K562 (cell line): ENCODE measurements around the gene EFHC1. TPM values are rescaled to one million over a fixed set of nuclear protein-coding genes. Genes with fewer than 3 reads are reported as not detected.
A peak's percentile ranks its signal among the peaks of the same experiment; 100 is the strongest.

Source experiments
- BMI1 ChIP-seq: fragments of 150-350 bp; IDR thresholded peaks from 2 replicates; pipeline ENCODE4 v1.6.1; 2014; ENCODE audit warnings: low read length
- BRCA1 ChIP-seq, 2 experiments: fragments of 450-650 bp in 1 of 2; sonication (generic) in 1 of 2; formaldehyde crosslinking in 1 of 2; IDR thresholded peaks; 2 replicates each; pipeline versions ENCODE4 v1.5.0 to v1.6.1; 2017 to 2020; ENCODE audit warnings: mild to moderate bottlenecking in 1 of 2, missing genetic modification reagents in 1 of 2
- E2F8 ChIP-seq: fragments of 450-650 bp; IDR thresholded peaks from 2 replicates; pipeline ENCODE4 v1.7.1; 2018; ENCODE audit warnings: mild to moderate bottlenecking, low read depth; ENCODE audit not compliant: partially characterized antibody
- GTF2A2 ChIP-seq: IDR thresholded peaks from 2 replicates; pipeline ENCODE4 v1.6.1; 2016; ENCODE audit warnings: mild to moderate bottlenecking, missing genetic modification characterization, missing compliant biosample characterization
- JUND ChIP-seq, 2 experiments: IDR thresholded peaks; 2 replicates in 1 of 2; 3 replicates in 1 of 2; pipeline ENCODE4 v1.6.1; 2011; ENCODE audit warnings: borderline replicate concordance in 2 of 2, low read depth in 2 of 2, low read length in 2 of 2, improper control_type of control experiment in 1 of 2, missing biosample characterization in 1 of 2, missing genetic modification characterization in 1 of 2, missing genetic modification reagents in 1 of 2
- NFE2L1 ChIP-seq: fragments of 450-650 bp; IDR thresholded peaks from 2 replicates; pipeline ENCODE4 v1.6.1; 2016; ENCODE audit warnings: missing genetic modification characterization, low read depth, mild to moderate bottlenecking, missing compliant biosample characterization, moderate library complexity, borderline replicate concordance
- PHF20 ChIP-seq: fragments of 450-650 bp; IDR thresholded peaks from 2 replicates; pipeline ENCODE4 v1.6.1; 2018; ENCODE audit not compliant: partially characterized antibody
- PTBP1 ChIP-seq: fragments of 200-400 bp; formaldehyde crosslinking; IDR thresholded peaks from 2 replicates; pipeline ENCODE4 v1.6.1; 2017; ENCODE audit warnings: low read depth, low read length
- RNF219 ChIP-seq: fragments of 250-450 bp; sonication (Bioruptor Pico); IDR thresholded peaks from 2 replicates; pipeline ENCODE4 v1.5.0; 2022; ENCODE audit warnings: mild to moderate bottlenecking
- STAT5A ChIP-seq: IDR thresholded peaks from 2 replicates; pipeline ENCODE4 v1.6.1; 2012; ENCODE audit warnings: low read length, inconsistent platforms, borderline replicate concordance
- TCF7 ChIP-seq: sonication (generic); IDR thresholded peaks from 2 replicates; pipeline ENCODE4 v1.6.1; 2016; ENCODE audit warnings: antibody characterized with exemption, borderline replicate concordance
- TFE3 ChIP-seq: fragments of 450-650 bp; formaldehyde crosslinking; IDR thresholded peaks from 2 replicates; pipeline ENCODE4 v1.4.0; 2020; ENCODE audit warnings: mild to moderate bottlenecking, mixed read lengths
- TGIF2 ChIP-seq: sonication (generic); formaldehyde crosslinking; IDR thresholded peaks from 2 replicates; pipeline ENCODE4 v1.8.1; 2022; ENCODE audit warnings: mild to moderate bottlenecking, missing genetic modification reagents, moderate library complexity
- WHSC1 ChIP-seq: IDR thresholded peaks from one replicate; pipeline ENCODE4 v1.6.1; 2012; ENCODE audit warnings: low read length, control low read depth, inconsistent platforms
- XRCC3 ChIP-seq: fragments of 450-650 bp; IDR thresholded peaks from 2 replicates; pipeline ENCODE4 v1.6.1; 2017; ENCODE audit warnings: mild to moderate bottlenecking, moderate library complexity
- XRCC5 ChIP-seq: fragments of 200-400 bp; formaldehyde crosslinking; IDR thresholded peaks from 2 replicates; pipeline ENCODE4 v1.6.1; 2017; ENCODE audit warnings: low read depth, mild to moderate bottlenecking, low read length
- ZFPM2 ChIP-seq: fragments of 250-450 bp; sonication (Bioruptor Pico); IDR thresholded peaks from 2 replicates; pipeline ENCODE4 v1.5.1; 2022; ENCODE audit warnings: mild to moderate bottlenecking
- ZNF232 ChIP-seq: sonication (generic); formaldehyde crosslinking; IDR thresholded peaks from 2 replicates; pipeline ENCODE4 v1.8.0; 2022; ENCODE audit warnings: mild to moderate bottlenecking, missing genetic modification reagents
- ZNF311 ChIP-seq: fragments of 250-450 bp; sonication (Bioruptor Pico); IDR thresholded peaks from 2 replicates; pipeline ENCODE4 v1.4.0; 2020; ENCODE audit warnings: mild to moderate bottlenecking, moderate library complexity
- ZNF431 ChIP-seq: sonication (generic); formaldehyde crosslinking; IDR thresholded peaks from 2 replicates; pipeline ENCODE4 v1.8.0; 2022; ENCODE audit warnings: mild to moderate bottlenecking, missing genetic modification reagents
- ZNF764 ChIP-seq: fragments of 250-450 bp; sonication (Bioruptor Pico); IDR thresholded peaks from 2 replicates; pipeline ENCODE4 v1.4.0; 2020; ENCODE audit warnings: low read depth, mild to moderate bottlenecking, moderate library complexity
- ZNF778 ChIP-seq: fragments of 450-650 bp; formaldehyde crosslinking; IDR thresholded peaks from 2 replicates; pipeline ENCODE4 v1.4.0; 2020; ENCODE audit warnings: mild to moderate bottlenecking, moderate library complexity
- polyA plus RNA-seq, 8 experiments: library from polyadenylated mRNA; depleted of rRNA in 4 of 8; stranded (reverse) in 5 of 8; unstranded in 3 of 8; fragments of >200 nt; fragmentation: Nextera tagmentation in 2 of 8; fragmentation: Illumina TruSeq in 1 of 8; extraction: Ambion mirVana in 2 of 8; extraction: Trizol in 1 of 8; gene quantifications; 2 replicates each; pipeline versions ENCODE4 v1.2.1 to v1.2.3, GENCODE V29; 2011 to 2014; ENCODE audit warnings: inconsistent platforms in 1 of 8, missing spikeins in 1 of 8
- total RNA-seq, 7 experiments: library from RNA; depleted of rRNA in 6 of 7; stranded (reverse); fragments of >200 nt in 6 of 7; fragmentation: Illumina TruSeq in 2 of 7; extraction: Trizol in 2 of 7; gene quantifications; 2 replicates each; pipeline versions ENCODE4 v1.2.1 to v1.2.3, GENCODE V29; 2011 to 2021; ENCODE audit warnings: low replicate concordance in 1 of 7

Gene EFHC1
- total and polyA plus RNA-seq, 9 of the 15 experiments (the other 6 are each of a cell fraction or from before 2014, with no cell fraction given): 9.5 to 31.0 (median 14.9) TPM

- no peak for TF ChIP-seq RNF219 (CRISPR knock-in tag)
- TF ChIP-seq BRCA1 (IDR thresholded peaks at IDR 0.05): no peak
- TF ChIP-seq BRCA1 (CRISPR knock-in tag; IDR thresholded peaks at IDR 0.05): no peak
- TF ChIP-seq ZNF764 (CRISPR knock-in tag): no peak
- peak; percentile 36; the same call in 1 of the 2 replicates for TF ChIP-seq JUND (IDR thresholded peaks at IDR 0.05; ENCODE audit: borderline replicate concordance, low read depth, low read length)
- TF ChIP-seq JUND (tag; IDR thresholded peaks at IDR 0.05; ENCODE audit: borderline replicate concordance, low read depth, low read length): peak; percentile 55; the same call in 2 of the 3 replicates
- TF ChIP-seq BMI1: no peak
- TF ChIP-seq ZFPM2 (CRISPR knock-in tag): no peak
- TF ChIP-seq TGIF2 (CRISPR knock-in tag): no peak
- TF ChIP-seq XRCC5: no peak
- TF ChIP-seq ZNF431 (CRISPR knock-in tag): no peak
- no peak for TF ChIP-seq PHF20
- no peak for TF ChIP-seq WHSC1
- TF ChIP-seq GTF2A2 (tag): no peak
- TF ChIP-seq TFE3: peak; percentile 54; the same call in 1 of the 2 replicates
- no peak for TF ChIP-seq ZNF778
- no peak for TF ChIP-seq PTBP1
- TF ChIP-seq XRCC3: no peak
- peak; percentile 26; the same call in 1 of the 2 replicates for TF ChIP-seq NFE2L1 (tag)
- TF ChIP-seq ZNF232 (CRISPR knock-in tag): no peak
- TF ChIP-seq TCF7: peak; percentile 12; the same call in 1 of the 2 replicates
- TF ChIP-seq ZNF311 (CRISPR knock-in tag): no peak
- TF ChIP-seq STAT5A: no peak
- no peak for TF ChIP-seq E2F8
Observed at GRCh38 chr6:52415917-52416628, 4.1 kb upstream of the EFHC1 start (continued).
